Fibroblast of lung (primary cell): ENCODE data around the gene PROB1.

Source experiments
- EZH2 ChIP-seq: IDR thresholded peaks from 2 replicates; pipeline ENCODE4 v1.5.1; 2012; ENCODE audit warnings: low read length, control low read depth, mild to moderate bottlenecking; ENCODE audit errors: missing control alignments
- TF ChIP-seq, protein P1 (sequence below), 2 donors: IDR thresholded peaks in 1 of 2; conservative IDR thresholded peaks in 1 of 2; 1 replicate in 1 of 2; 2 replicates in 1 of 2; pipeline ENCODE4 v1.5.1; 2011 to 2012; ENCODE audit warnings: low read length in 2 of 2, control low read depth in 1 of 2, inconsistent platforms in 1 of 2, low read depth in 1 of 2, mild to moderate bottlenecking in 1 of 2

DNA sequence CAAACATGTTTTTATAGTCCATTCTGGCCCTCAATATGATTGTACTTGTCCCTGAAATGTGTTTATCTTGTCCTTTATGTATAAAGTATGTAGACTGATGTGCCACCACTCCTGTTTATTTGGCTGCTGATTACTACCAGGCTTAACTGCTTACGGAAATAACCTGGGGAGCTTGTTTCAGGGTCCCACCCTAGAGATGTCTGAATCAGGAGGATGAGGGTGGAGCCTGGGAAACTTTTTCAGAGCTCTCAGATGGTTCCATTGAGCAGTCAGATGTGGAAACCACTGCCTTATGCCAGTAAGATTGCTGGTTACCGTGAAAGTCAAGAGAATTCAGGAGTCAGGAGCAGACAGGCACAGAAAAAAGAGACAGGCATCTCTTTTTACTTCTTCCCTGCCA lies 31.0 kb downstream of the PROB1 start:
- TF ChIP-seq, protein P1, sequence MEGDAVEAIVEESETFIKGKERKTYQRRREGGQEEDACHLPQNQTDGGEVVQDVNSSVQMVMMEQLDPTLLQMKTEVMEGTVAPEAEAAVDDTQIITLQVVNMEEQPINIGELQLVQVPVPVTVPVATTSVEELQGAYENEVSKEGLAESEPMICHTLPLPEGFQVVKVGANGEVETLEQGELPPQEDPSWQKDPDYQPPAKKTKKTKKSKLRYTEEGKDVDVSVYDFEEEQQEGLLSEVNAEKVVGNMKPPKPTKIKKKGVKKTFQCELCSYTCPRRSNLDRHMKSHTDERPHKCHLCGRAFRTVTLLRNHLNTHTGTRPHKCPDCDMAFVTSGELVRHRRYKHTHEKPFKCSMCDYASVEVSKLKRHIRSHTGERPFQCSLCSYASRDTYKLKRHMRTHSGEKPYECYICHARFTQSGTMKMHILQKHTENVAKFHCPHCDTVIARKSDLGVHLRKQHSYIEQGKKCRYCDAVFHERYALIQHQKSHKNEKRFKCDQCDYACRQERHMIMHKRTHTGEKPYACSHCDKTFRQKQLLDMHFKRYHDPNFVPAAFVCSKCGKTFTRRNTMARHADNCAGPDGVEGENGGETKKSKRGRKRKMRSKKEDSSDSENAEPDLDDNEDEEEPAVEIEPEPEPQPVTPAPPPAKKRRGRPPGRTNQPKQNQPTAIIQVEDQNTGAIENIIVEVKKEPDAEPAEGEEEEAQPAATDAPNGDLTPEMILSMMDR (conservative IDR thresholded peaks at IDR 0.05 in 1 of 2, IDR thresholded peaks at IDR 0.05 in 1 of 2; ENCODE audit: low read depth in 1 of 2, low read length in 2 of 2): no peak
- TF ChIP-seq EZH2: no peak
